HG03196 (cell line): ENCODE measurements around the gene F5.
A peak's percentile ranks its signal among the peaks of the same experiment; 100 is the strongest.

Experiments used
- ATAC-seq: cut with Tn5 transposase; IDR thresholded peaks from one replicate; pipeline ENCODE4 v1.9.1; 2021; ENCODE audit not compliant: unreplicated experiment

Gene F5

GRCh38 chr1:169586395-169587255, at the start of gene F5:
TSS of gene F5 (minus strand) at chr1:169586481. CDS start at chr1:169586386, 95 bp downstream.
- ATAC-seq = peak; percentile 92

DNA sequence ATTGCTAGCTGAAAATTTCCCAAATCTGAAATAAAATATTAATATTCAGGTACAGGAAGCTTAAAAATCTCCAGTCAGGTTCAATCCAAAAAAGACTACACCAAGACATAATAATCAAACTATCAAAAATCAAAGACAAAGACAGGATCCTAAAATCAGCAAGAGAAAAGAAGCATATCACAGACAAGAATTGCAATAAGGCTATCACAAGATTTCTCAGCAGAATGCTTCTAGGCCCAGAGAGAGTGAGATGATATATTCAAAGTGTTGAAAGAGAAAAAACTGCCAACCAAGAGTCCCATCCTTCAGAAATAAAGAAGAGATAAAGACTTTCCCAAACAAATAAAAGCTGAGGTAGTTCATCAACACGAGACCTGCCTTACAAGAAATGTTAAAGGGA, 48.6 kb upstream of the F5 start:
- no peak for ATAC-seq

DNA sequence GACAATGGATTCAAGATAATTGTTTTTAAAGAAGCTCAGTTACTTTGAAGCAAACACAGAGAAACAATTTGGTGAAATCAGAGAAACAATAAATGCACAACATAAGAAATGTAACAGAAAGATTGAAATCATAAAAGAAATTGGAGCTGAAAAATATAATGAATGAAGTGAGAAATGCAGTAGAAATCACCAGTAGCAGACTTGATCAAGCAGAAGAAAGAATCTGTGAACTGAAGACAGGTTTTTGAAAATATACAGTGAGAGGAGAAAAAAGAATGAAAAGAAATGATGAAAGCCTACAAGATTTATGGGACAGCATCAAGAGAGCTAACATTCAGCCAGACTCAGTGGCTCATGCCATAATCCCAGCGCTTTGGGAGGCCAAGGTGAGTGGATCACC, 47.9 kb upstream of the F5 start:
- no peak for ATAC-seq

DNA sequence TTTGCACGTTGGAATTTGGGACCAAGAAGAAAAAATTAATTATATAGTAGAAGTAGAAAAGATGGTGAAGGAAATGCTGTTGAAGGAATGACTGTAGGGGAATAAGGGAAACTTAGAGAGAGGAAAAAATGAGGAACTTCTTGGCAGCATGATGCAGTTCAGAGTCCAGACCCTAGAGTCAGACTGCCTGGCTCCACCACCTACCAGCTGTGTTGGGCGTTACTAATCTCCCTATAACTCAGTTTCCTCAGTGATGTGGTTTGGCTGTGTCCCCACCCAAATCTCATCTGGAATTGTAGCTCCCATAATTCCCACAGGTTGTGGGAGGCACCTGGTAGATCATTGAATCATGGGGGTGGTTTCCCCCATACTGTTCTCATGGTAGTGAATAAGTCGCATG, 45.0 kb upstream of the F5 start:
- ATAC-seq = no peak

DNA sequence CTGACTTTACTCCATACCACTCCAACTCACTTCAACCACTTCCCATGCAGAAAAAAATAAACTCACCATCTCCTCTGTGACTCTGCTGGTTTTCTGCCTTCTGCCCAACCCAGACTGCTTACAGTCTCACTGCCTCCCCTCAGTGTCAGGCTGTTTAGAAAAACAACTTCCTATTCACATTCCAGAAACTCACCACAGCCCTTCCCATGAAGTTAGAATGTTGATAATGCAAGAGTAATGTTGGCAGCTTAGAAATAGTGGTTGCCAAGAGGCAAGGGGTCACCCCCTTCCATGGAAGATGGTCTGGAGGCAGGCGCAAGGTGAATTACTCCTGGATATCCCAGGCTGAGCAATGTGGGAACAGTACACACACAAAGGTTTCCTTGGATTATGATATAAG, 43.7 kb upstream of the F5 start, which contains the start of gene SELP:
Gene SELP, minus strand, starts transcription at position 119 of the 400 bp plus-strand sequence. Its CDS starts 50 bp downstream, at position 69.
- no peak for ATAC-seq

- no peak for ATAC-seq
Measured at GRCh38 chr1:169624912-169625311, 38.6 kb upstream of the F5 start.

GRCh38 chr1:169624122-169624521, 37.8 kb upstream of the F5 start:
- ATAC-seq = no peak

- no peak for ATAC-seq
Measured at GRCh38 chr1:169623132-169623926, 37.0 kb upstream of the F5 start.

GRCh38 chr1:169620565-169620964, 34.3 kb upstream of the F5 start:
- no peak for ATAC-seq

- no peak for ATAC-seq
Measured at GRCh38 chr1:169618367-169618766, 32.1 kb upstream of the F5 start.

GRCh38 chr1:169615803-169616202, 29.5 kb upstream of the F5 start:
- no peak for ATAC-seq

DNA sequence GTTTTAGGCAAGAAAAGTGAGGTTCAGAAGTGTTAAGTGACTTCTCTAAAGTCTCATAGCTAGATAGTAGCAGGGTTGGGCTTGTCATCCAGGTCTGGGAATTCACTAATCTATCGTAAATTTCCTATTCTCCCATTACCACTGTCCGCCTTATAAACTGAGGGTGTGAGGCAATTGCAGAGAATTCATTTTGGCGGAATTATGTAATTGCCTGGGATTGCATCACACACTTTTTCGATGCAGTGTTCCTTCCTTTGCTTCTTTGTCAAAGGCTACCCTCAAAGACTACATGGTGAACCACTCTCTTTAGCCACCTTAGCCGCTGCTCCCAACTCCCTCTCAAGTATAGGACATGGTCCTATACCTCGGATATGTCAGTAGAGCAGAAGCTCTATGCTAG, 24.6 kb upstream of the F5 start:
- ATAC-seq = no peak

GRCh38 chr1:169610108-169610507, 23.8 kb upstream of the F5 start:
- ATAC-seq = no peak

- no peak for ATAC-seq
Measured at GRCh38 chr1:169608226-169608625, 21.9 kb upstream of the F5 start.

- ATAC-seq = no peak
Measured at GRCh38 chr1:169604781-169605560, 18.7 kb upstream of the F5 start.

GRCh38 chr1:169601096-169601881, 15.0 kb upstream of the F5 start:
- ATAC-seq = peak; percentile 46

GRCh38 chr1:169595764-169596711, 9.8 kb upstream of the F5 start:
- no peak for ATAC-seq

- no peak for ATAC-seq
Measured at GRCh38 chr1:169594391-169594790, 8.1 kb upstream of the F5 start.

DNA sequence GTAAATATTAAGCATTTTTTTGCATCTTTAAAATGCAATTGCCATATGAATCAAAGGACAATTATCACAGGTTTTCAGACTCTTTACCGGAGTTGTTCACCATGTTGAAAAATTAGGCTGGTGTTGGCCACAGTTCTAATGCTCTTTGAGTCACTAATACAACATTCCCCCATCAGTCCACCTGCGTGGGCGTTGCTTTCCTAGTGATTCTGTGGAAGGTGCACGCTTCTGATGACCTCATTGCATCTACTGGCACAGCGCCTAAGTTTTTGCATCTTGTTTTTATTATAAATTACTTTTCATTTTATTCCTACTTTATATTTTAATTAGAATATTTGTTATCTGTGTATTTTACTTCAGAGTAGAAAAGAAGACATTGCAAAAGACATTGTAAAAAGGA, 4.7 kb upstream of the F5 start:
- ATAC-seq = no peak
